Activated T-cell treated with anti-CD3 and anti-CD28 coated beads, Interleukin-2, amount 50 U/mL, for 24 hours (primary cell): ENCODE data around the gene TREML2.

Experiments used
- DNase-seq: peaks from one replicate; pipeline ENCODE4 v3.0.0-alpha.2; 2020
- H3K27ac Mint-ChIP-seq: 2 replicates; pipeline ENCODE4 v1.8.0; 2020; ENCODE audit warnings: mild to moderate bottlenecking, mixed read lengths
- H3K27me3 Mint-ChIP-seq: 2 replicates; pipeline ENCODE4 v1.8.0; 2020; ENCODE audit warnings: mixed read lengths
- H3K36me3 Mint-ChIP-seq: 2 replicates; pipeline ENCODE4 v1.8.0; 2020; ENCODE audit warnings: low read depth, mixed read lengths
- H3K4me1 Mint-ChIP-seq: 2 replicates; pipeline ENCODE4 v1.8.0; 2020; ENCODE audit warnings: low read depth, mixed read lengths
- H3K4me3 Mint-ChIP-seq: 2 replicates; pipeline ENCODE4 v1.8.0; 2020; ENCODE audit warnings: mild to moderate bottlenecking, moderate library complexity, mixed read lengths
- H3K9me3 Mint-ChIP-seq: 2 replicates; pipeline ENCODE4 v1.8.0; 2020; ENCODE audit warnings: mixed read lengths

The TREML2 gene

GRCh38 chr6:41175084-41175483 lies 25.9 kb downstream of the TREML2 start:
- Mint-ChIP-seq H3K36me3 (no peaks in the 10 kb centered on the region), H3K9me3 (no peaks in the 10 kb centered on the region), H3K27me3 (peaks cover 3% of the 10 kb centered on the region), H3K4me3 (no peak overlapping the region), H3K4me1 (no peaks in the 10 kb centered on the region), H3K27ac (no peak overlapping the region)
- no peak for DNase-seq

GRCh38 chr6:41174610-41175009 lies 26.3 kb downstream of the TREML2 start:
- Mint-ChIP-seq H3K27ac (no peak overlapping the region), H3K4me3 (no peak overlapping the region), H3K36me3 (no peaks in the 10 kb centered on the region), H3K27me3 (peaks cover 3% of the 10 kb centered on the region), H3K9me3 (no peaks in the 10 kb centered on the region), H3K4me1 (no peaks in the 10 kb centered on the region)
- DNase-seq: no peak

GRCh38 chr6:41171908-41172307 lies 29.0 kb downstream of the TREML2 start:
- no peak overlapping the region for H3K4me3 Mint-ChIP-seq
- no peaks in the 10 kb centered on the region for H3K9me3 Mint-ChIP-seq
- no peaks in the 10 kb centered on the region for H3K4me1 Mint-ChIP-seq
- H3K27me3 Mint-ChIP-seq: peaks cover 3% of the 10 kb centered on the region
- no peak overlapping the region for H3K27ac Mint-ChIP-seq
- no peak for DNase-seq
- no peaks in the 10 kb centered on the region for H3K36me3 Mint-ChIP-seq

- peaks cover 3% of the 10 kb centered on the region for H3K27me3 Mint-ChIP-seq
- no peaks in the 10 kb centered on the region for H3K4me1 Mint-ChIP-seq
- no peak overlapping the region for H3K4me3 Mint-ChIP-seq
- DNase-seq: no peak
- H3K9me3 Mint-ChIP-seq: no peaks in the 10 kb centered on the region
- no peak overlapping the region for H3K27ac Mint-ChIP-seq
- H3K36me3 Mint-ChIP-seq: no peaks in the 10 kb centered on the region
These were observed 30.3 kb downstream of the TREML2 start for GRCh38 chr6:41170547-41171160.

- no peaks in the 10 kb centered on the region for H3K4me1 Mint-ChIP-seq
- H3K27ac Mint-ChIP-seq: no peak overlapping the region
- no peaks in the 10 kb centered on the region for H3K9me3 Mint-ChIP-seq
- no peak for DNase-seq
- no peak overlapping the region for H3K4me3 Mint-ChIP-seq
- H3K27me3 Mint-ChIP-seq: peaks cover 3% of the 10 kb centered on the region
- no peaks in the 10 kb centered on the region for H3K36me3 Mint-ChIP-seq
These were observed 33.6 kb downstream of the TREML2 start for GRCh38 chr6:41167173-41167963.

- no peaks in the 10 kb centered on the region for H3K36me3 Mint-ChIP-seq
- H3K4me1 Mint-ChIP-seq: no peaks in the 10 kb centered on the region
- H3K9me3 Mint-ChIP-seq: no peaks in the 10 kb centered on the region
- no peak for DNase-seq
- H3K27ac Mint-ChIP-seq: no peak overlapping the region
- H3K27me3 Mint-ChIP-seq: peaks cover 3% of the 10 kb centered on the region
- no peak overlapping the region for H3K4me3 Mint-ChIP-seq
These were observed 36.3 kb downstream of the TREML2 start for GRCh38 chr6:41164551-41165120.

GRCh38 chr6:41163419-41163717 lies 37.6 kb downstream of the TREML2 start:
- no peaks in the 10 kb centered on the region for H3K9me3 Mint-ChIP-seq
- H3K36me3 Mint-ChIP-seq: no peaks in the 10 kb centered on the region
- peaks cover 3% of the 10 kb centered on the region for H3K27me3 Mint-ChIP-seq
- DNase-seq: no peak
- no peak overlapping the region for H3K27ac Mint-ChIP-seq
- H3K4me3 Mint-ChIP-seq: no peak overlapping the region
- no peaks in the 10 kb centered on the region for H3K4me1 Mint-ChIP-seq

GRCh38 chr6:41162687-41163418 lies 38.1 kb downstream of the TREML2 start, which contains the start of gene TREM2:
TREM2 (minus strand) TSS chr6:41163116; CDS start chr6:41163082, 34 bp downstream.
- no peak within 1 kb of the TSS for H3K4me3 Mint-ChIP-seq
- H3K36me3 Mint-ChIP-seq: no peaks in the 10 kb centered on the region
- no peaks in the 10 kb centered on the region for H3K9me3 Mint-ChIP-seq
- DNase-seq: no peak
- no peaks in the 10 kb centered on the region for H3K4me1 Mint-ChIP-seq
- H3K27ac Mint-ChIP-seq: no peak within 1 kb of the TSS
- H3K27me3 Mint-ChIP-seq: peaks cover 3% of the 10 kb centered on the region

- no peak overlapping the region for H3K27ac Mint-ChIP-seq
- H3K4me1 Mint-ChIP-seq: no peaks in the 10 kb centered on the region
- H3K4me3 Mint-ChIP-seq: no peak overlapping the region
- H3K9me3 Mint-ChIP-seq: no peaks in the 10 kb centered on the region
- no peaks in the 10 kb centered on the region for H3K36me3 Mint-ChIP-seq
- peaks cover 3% of the 10 kb centered on the region for H3K27me3 Mint-ChIP-seq
- no peak for DNase-seq
These were observed 38.9 kb downstream of the TREML2 start for GRCh38 chr6:41161851-41162552.

GRCh38 chr6:41161380-41161779 lies 39.6 kb downstream of the TREML2 start:
- peaks cover 3% of the 10 kb centered on the region for H3K27me3 Mint-ChIP-seq
- H3K9me3 Mint-ChIP-seq: no peaks in the 10 kb centered on the region
- no peaks in the 10 kb centered on the region for H3K36me3 Mint-ChIP-seq
- no peaks in the 10 kb centered on the region for H3K4me1 Mint-ChIP-seq
- no peak overlapping the region for H3K4me3 Mint-ChIP-seq
- no peak for DNase-seq
- H3K27ac Mint-ChIP-seq: no peak overlapping the region

- Mint-ChIP-seq H3K27ac (no peak overlapping the region), H3K4me1 (no peaks in the 10 kb centered on the region), H3K27me3 (peaks cover 3% of the 10 kb centered on the region), H3K36me3 (no peaks in the 10 kb centered on the region), H3K9me3 (no peaks in the 10 kb centered on the region), H3K4me3 (no peak overlapping the region)
- no peak for DNase-seq
These were observed 40.0 kb downstream of the TREML2 start for GRCh38 chr6:41160933-41161332.

GRCh38 chr6:41159415-41160082 lies 41.4 kb downstream of the TREML2 start:
- H3K9me3 Mint-ChIP-seq: no peaks in the 10 kb centered on the region
- H3K27ac Mint-ChIP-seq: no peak overlapping the region

GRCh38 chr6:41157323-41157722 lies 43.6 kb downstream of the TREML2 start:
- no peaks in the 10 kb centered on the region for H3K36me3 Mint-ChIP-seq
- H3K9me3 Mint-ChIP-seq: no peaks in the 10 kb centered on the region
- no peak for DNase-seq
- H3K27ac Mint-ChIP-seq: no peak overlapping the region
- no peak overlapping the region for H3K4me3 Mint-ChIP-seq
- no peaks in the 10 kb centered on the region for H3K27me3 Mint-ChIP-seq
- H3K4me1 Mint-ChIP-seq: no peaks in the 10 kb centered on the region

More at GRCh38 chr6:41159415-41160082, 41.4 kb downstream of the TREML2 start:
- Mint-ChIP-seq H3K27me3 (peaks cover 3% of the 10 kb centered on the region), H3K4me1 (no peaks in the 10 kb centered on the region), H3K36me3 (no peaks in the 10 kb centered on the region), H3K4me3 (no peak overlapping the region)
- DNase-seq: no peak

- H3K36me3 Mint-ChIP-seq: no peaks in the 10 kb centered on the region
- no peak overlapping the region for H3K4me3 Mint-ChIP-seq
- no peaks in the 10 kb centered on the region for H3K9me3 Mint-ChIP-seq
- H3K4me1 Mint-ChIP-seq: no peaks in the 10 kb centered on the region
- no peak for DNase-seq
- no peak overlapping the region for H3K27ac Mint-ChIP-seq
- H3K27me3 Mint-ChIP-seq: no peaks in the 10 kb centered on the region
These were observed 44.2 kb downstream of the TREML2 start for GRCh38 chr6:41156771-41157170.
